SK-N-SH (cell line): ENCODE measurements around the gene ST7. TPM values are rescaled to one million over a fixed set of nuclear protein-coding genes. Genes with fewer than 3 reads are reported as not detected.

Source experiments
- CTCF ChIA-PET: fragments of 300-600, 350-600 bp; formaldehyde crosslinking; extraction: SDS; loops from one replicate; lab custom pipeline; 2021; lab: Yijun Ruan, JAX
- POLR2A ChIA-PET: fragments of 350-600 bp; sonication (Branson Sonifier 250); formaldehyde crosslinking; extraction: SDS; loops from one replicate; lab custom pipeline; 2020; ENCODE audit warnings: antibody characterized with exemption, inconsistent platforms; lab: Yijun Ruan, JAX
- DNase-seq: peaks from one replicate; pipeline ENCODE4 v3.0.0; 2012
- H2AFZ ChIP-seq: fragments of 200-600 bp; sonication (generic); 2 replicates; pipeline ENCODE4 v1.8.1; 2016; ENCODE audit warnings: antibody characterized with exemption, mild to moderate bottlenecking, low read depth
- H3F3A ChIP-seq: fragments of 200-600 bp; sonication (generic); replicated peaks from 2 replicates; pipeline ENCODE3; 2016; ENCODE audit warnings: antibody characterized with exemption, mild to moderate bottlenecking; ENCODE audit not compliant: insufficient read depth
- H3K27ac ChIP-seq, 2 experiments: fragments of 200-500 bp in 1 of 2; fragments of 200-600 bp in 1 of 2; sonication (Bioruptor generic) in 1 of 2; sonication (generic), shearing (Covaris generic) in 1 of 2; 2 replicates each; pipeline versions ENCODE4 v1.5.1 to v1.6.1; 2014 to 2016; ENCODE audit warnings: low read depth in 2 of 2, inconsistent platforms in 1 of 2, low read length in 1 of 2, mild to moderate bottlenecking in 1 of 2, mixed read lengths in 1 of 2
- H3K27me3 ChIP-seq: fragments of 200-600 bp; sonication (generic), shearing (Covaris generic); 2 replicates; pipeline ENCODE4 v1.6.1; 2016; ENCODE audit warnings: mixed run types; ENCODE audit not compliant: insufficient read depth
- H3K36me3 ChIP-seq, 2 experiments: fragments of 200-500 bp in 1 of 2; fragments of 200-600 bp in 1 of 2; sonication (Bioruptor generic) in 1 of 2; sonication (generic) in 1 of 2; replicated peaks in 1 of 2; 2 replicates each; pipeline versions ENCODE3 to v1.5.1; 2014 to 2016; ENCODE audit warnings: low read length in 1 of 2, mild to moderate bottlenecking in 1 of 2; ENCODE audit not compliant: insufficient read depth in 2 of 2, control insufficient read depth in 1 of 2
- H3K4me1 ChIP-seq, 2 experiments: fragments of 200-500 bp in 1 of 2; fragments of 200-600 bp in 1 of 2; sonication (Bioruptor generic) in 1 of 2; sonication (generic), shearing (Covaris generic) in 1 of 2; 2 replicates each; pipeline versions ENCODE4 v1.5.1 to v1.6.1; 2014 to 2016; ENCODE audit warnings: low read depth in 1 of 2, low read length in 1 of 2, mixed run types in 1 of 2; ENCODE audit not compliant: insufficient read depth in 2 of 2, control insufficient read depth in 1 of 2
- H3K4me2 ChIP-seq: fragments of 200-600 bp; sonication (generic), shearing (Covaris generic); 2 replicates; pipeline ENCODE4 v1.6.1; 2017; ENCODE audit warnings: mixed run types
- H3K4me3 ChIP-seq, 2 experiments: fragments of 200-500 bp in 1 of 2; fragments of 200-600 bp in 1 of 2; sonication (Bioruptor generic) in 1 of 2; sonication (generic), shearing (Covaris generic) in 1 of 2; 2 replicates each; pipeline versions ENCODE4 v1.5.1 to v1.8.1; 2014 to 2016; ENCODE audit warnings: low read depth in 2 of 2, inconsistent platforms in 1 of 2, low read length in 1 of 2, mild to moderate bottlenecking in 1 of 2, mixed read lengths in 1 of 2, moderate library complexity in 1 of 2
- H3K79me2 ChIP-seq: fragments of 200-600 bp; sonication (generic); 2 replicates; pipeline ENCODE4 v1.8.1; 2017; ENCODE audit warnings: mild to moderate bottlenecking; ENCODE audit not compliant: insufficient read depth
- H3K9ac ChIP-seq: fragments of 200-600 bp; sonication (generic); 2 replicates; pipeline ENCODE4 v1.6.1; 2017; ENCODE audit warnings: mixed run types
- H3K9me2 ChIP-seq: fragments of 200-600 bp; sonication (generic); 2 replicates; pipeline ENCODE4 v1.6.1; 2017; ENCODE audit warnings: mixed run types
- H3K9me3 ChIP-seq: fragments of 200-600 bp; sonication (generic); 2 replicates; pipeline ENCODE4 v1.6.1; 2017; ENCODE audit warnings: mixed run types, mild to moderate bottlenecking, moderate library complexity
- H4K20me1 ChIP-seq: fragments of 200-600 bp; sonication (generic); 2 replicates; pipeline ENCODE4 v1.6.1; 2017; ENCODE audit warnings: mild to moderate bottlenecking, mixed run types; ENCODE audit not compliant: insufficient read depth
- CTCF ChIP-seq: fragments of 200-600 bp; sonication (generic); IDR thresholded peaks from 2 replicates; pipeline ENCODE4 v1.6.1; 2017; ENCODE audit warnings: antibody characterized with exemption, mild to moderate bottlenecking, moderate library complexity
- EP300 ChIP-seq, 2 experiments: IDR thresholded peaks; 2 replicates each; pipeline versions ENCODE4 v1.4.0 to v1.6.1; 2012; ENCODE audit warnings: borderline replicate concordance in 1 of 2, low read depth in 1 of 2, low read length in 1 of 2
- EZH2phosphoT487 ChIP-seq: fragments of 200-600 bp; sonication (generic); IDR thresholded peaks from 2 replicates; pipeline ENCODE4 v1.6.1; 2017; ENCODE audit warnings: low read depth, mixed run types, mild to moderate bottlenecking, antibody characterized with exemption, moderate library complexity, borderline replicate concordance
- FOXJ3 ChIP-seq: sonication (generic); formaldehyde crosslinking; IDR thresholded peaks from 2 replicates; pipeline ENCODE4 v1.5.1; 2020; ENCODE audit warnings: mild to moderate bottlenecking, missing genetic modification reagents
- FOXM1 ChIP-seq: IDR thresholded peaks from 2 replicates; pipeline ENCODE4 v1.4.0; 2012; ENCODE audit warnings: low read depth, mild to moderate bottlenecking
- MXI1 ChIP-seq: IDR thresholded peaks from 2 replicates; pipeline ENCODE4 v1.6.1; 2012; ENCODE audit warnings: mild to moderate bottlenecking, low read depth, low read length, improper control_type of control experiment
- RAD21 ChIP-seq: IDR thresholded peaks from 2 replicates; pipeline ENCODE4 v1.6.1; 2012; ENCODE audit warnings: mild to moderate bottlenecking, low read length
- REST ChIP-seq: IDR thresholded peaks from 2 replicates; pipeline ENCODE4 v1.6.1; 2012; ENCODE audit warnings: mild to moderate bottlenecking, low read depth, low read length, moderate library complexity
- RXRA ChIP-seq: IDR thresholded peaks from 2 replicates; pipeline ENCODE4 v1.4.0; 2012; ENCODE audit warnings: low read depth, mild to moderate bottlenecking, borderline replicate concordance
- SMC3 ChIP-seq: IDR thresholded peaks from 2 replicates; pipeline ENCODE4 v1.6.1; 2012; ENCODE audit warnings: low read depth, low read length, improper control_type of control experiment
- TCF12 ChIP-seq: IDR thresholded peaks from 2 replicates; pipeline ENCODE4 v1.4.0; 2012
- USF2 ChIP-seq: fragments of 150-350 bp; IDR thresholded peaks from 2 replicates; pipeline ENCODE4 v1.6.1; 2017; ENCODE audit warnings: antibody characterized with exemption, low read length, low read depth, borderline replicate concordance
- YY1 ChIP-seq: IDR thresholded peaks from 2 replicates; pipeline ENCODE4 v1.4.0; 2012; ENCODE audit warnings: low read depth, mild to moderate bottlenecking
- WGBS: methylation state at CpG from one replicate; pipeline ENCODE4 v1.1.6; 2017; ENCODE audit warnings: low lambda C conversion rate; 5-methylcytosine and 5-hydroxymethylcytosine counted together
- polyA plus RNA-seq, 3 experiments: library from polyadenylated mRNA; depleted of rRNA; stranded (reverse); fragments of >200 nt; gene quantifications; 2 replicates each; pipeline ENCODE4 v1.2.3, GENCODE V29; 2012
- TF ChIP-seq, protein P1 (sequence below): fragments of 150-350 bp; IDR thresholded peaks from 2 replicates; pipeline ENCODE4 v1.6.1; 2016; ENCODE audit warnings: mild to moderate bottlenecking, low read depth, low read length
- TF ChIP-seq, protein P2 (sequence below): IDR thresholded peaks from 2 replicates; pipeline ENCODE4; 2012
- TF ChIP-seq, protein P3 (sequence below): IDR thresholded peaks from 2 replicates; pipeline ENCODE4 v1.4.0; 2012; ENCODE audit warnings: low read depth, borderline replicate concordance

The ST7 gene
- polyA plus RNA-seq, 1 of the 3 experiments (the other 2 are of a cell fraction): 23.5 TPM

DNA sequence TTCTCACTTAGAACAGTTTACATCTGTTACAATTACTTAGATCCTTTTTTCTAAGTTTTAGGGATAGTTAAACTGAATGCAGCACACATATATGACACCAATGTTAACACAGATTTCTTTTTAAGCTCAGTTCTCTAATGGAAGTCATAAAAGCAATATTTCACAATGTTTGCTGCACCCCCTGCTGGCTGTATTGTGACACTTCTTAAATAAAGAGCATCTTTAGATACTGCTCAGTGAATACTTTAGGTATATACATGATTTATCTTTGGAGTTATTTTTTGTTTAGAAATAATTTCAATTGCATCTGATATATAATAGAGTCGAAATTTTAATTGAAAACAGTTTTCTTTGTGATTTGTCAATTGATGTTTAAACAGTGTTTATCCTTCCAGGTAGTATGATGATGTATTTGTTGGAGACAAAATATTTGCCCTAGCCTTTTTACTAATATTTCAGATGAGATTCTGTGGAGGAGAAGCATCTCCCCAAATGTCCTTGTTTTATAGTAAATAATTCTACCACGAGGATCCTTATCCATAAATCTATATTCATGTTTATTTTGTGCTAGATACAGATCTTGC is 174.4 kb downstream of the ST7 start:
- Histone ChIP-seq H3K79me2 (peaks cover 4% of the 10 kb centered on the region), H3F3A (peaks cover 36% of the 10 kb centered on the region), H3K27me3 (no peaks in the 10 kb centered on the region), H3K9me3 (no peaks in the 10 kb centered on the region), H3K4me3 (no peak overlapping the region), H3K4me1 (peaks cover 23 to 46% of the 10 kb centered on the region in 2 experiments), H3K9me2 (no peaks in the 10 kb centered on the region), H2AFZ (no peak overlapping the region), H3K4me2 (no peak overlapping the region), H4K20me1 (no peaks in the 10 kb centered on the region), H3K36me3 (peaks cover 0 to 15% of the 10 kb centered on the region in 2 experiments), H3K9ac (no peak overlapping the region), H3K27ac (peak overlapping the region in 1 of 2 experiments; percentile 94; a peak in 1 of 4 replicates)
- WGBS: 2% methylated on average over 2 of the region's 2 CpGs
- no peak for DNase-seq
- POLR2A ChIA-PET: no interaction called here
- no peak for TF ChIP-seq FOXJ3
- peak; percentile 84 for TF ChIP-seq RAD21
- TF ChIP-seq RXRA: no peak
- TF ChIP-seq EP300 (IDR thresholded peaks at IDR 0.05; ENCODE audit: borderline replicate concordance in 1 of 2, low read depth in 1 of 2, low read length in 1 of 2): no peak
- peak; percentile 98 for TF ChIP-seq CTCF
- peak; percentile 72 for TF ChIP-seq SMC3
- TF ChIP-seq YY1: no peak
- no peak for TF ChIP-seq USF2
- no peak for TF ChIP-seq EZH2phosphoT487
- CTCF ChIA-PET: interaction anchor here (0.6 to 14.9 kb wide), 66 partner anchors 9 to 537 kb away, joined by 3 to 668 read pairs (median 4); no protein-coding TSS in a partner anchor

DNA sequence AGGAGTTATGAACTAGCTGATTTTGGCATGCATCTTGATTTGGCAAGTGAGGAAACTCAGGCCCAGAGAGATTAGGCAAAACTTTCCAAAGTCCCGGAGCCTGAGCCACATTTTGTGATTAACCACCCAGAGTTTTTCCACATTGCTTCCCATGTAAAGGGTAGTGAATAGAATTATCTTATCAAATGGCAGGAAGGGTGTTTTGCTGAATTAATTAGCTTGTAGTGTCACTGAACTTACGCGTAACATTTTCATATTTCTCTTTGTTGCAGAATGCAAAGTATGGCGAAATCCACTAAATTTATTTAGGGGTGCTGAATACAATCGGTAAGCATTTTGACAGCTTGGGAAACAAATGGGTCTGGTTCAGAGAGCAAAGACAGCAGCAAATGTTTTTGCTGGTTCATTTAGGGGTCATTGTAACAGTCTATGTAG is 176.2 kb downstream of the ST7 start:
- 96% methylated on average over 5 of the region's 5 CpGs for whole genome bisulfite sequencing
- H3K36me3 ChIP-seq: peaks cover 0 to 26% of the 10 kb centered on the region in 2 experiments
- no peaks in the 10 kb centered on the region for H3K27me3 ChIP-seq
- H3K9me3 ChIP-seq: no peaks in the 10 kb centered on the region
- POLR2A ChIA-PET: no interaction called here
- DNase-seq: no peak
- H3K9me2 ChIP-seq: no peaks in the 10 kb centered on the region
- peaks cover 15 to 42% of the 10 kb centered on the region in 2 experiments for H3K4me1 ChIP-seq
- H4K20me1 ChIP-seq: no peaks in the 10 kb centered on the region
- H3F3A ChIP-seq: peaks cover 38% of the 10 kb centered on the region
- no peak overlapping the region for H3K9ac ChIP-seq
- H2AFZ ChIP-seq: no peak overlapping the region
- H3K27ac ChIP-seq: peak overlapping the region in 1 of 2 experiments; percentile 0; a peak in 1 of 4 replicates
- H3K79me2 ChIP-seq: peaks cover 4% of the 10 kb centered on the region
- CTCF ChIA-PET: interaction anchor here (0.5 to 2.6 kb wide), 9 partner anchors 8 to 199 kb away, joined by 3 to 17 read pairs (median 5); no protein-coding TSS in a partner anchor
- no peak overlapping the region for H3K4me3 ChIP-seq
- H3K4me2 ChIP-seq: no peak overlapping the region
- no peak for TF ChIP-seq FOXJ3
- TF ChIP-seq TCF12: no peak
- TF ChIP-seq, protein P1, sequence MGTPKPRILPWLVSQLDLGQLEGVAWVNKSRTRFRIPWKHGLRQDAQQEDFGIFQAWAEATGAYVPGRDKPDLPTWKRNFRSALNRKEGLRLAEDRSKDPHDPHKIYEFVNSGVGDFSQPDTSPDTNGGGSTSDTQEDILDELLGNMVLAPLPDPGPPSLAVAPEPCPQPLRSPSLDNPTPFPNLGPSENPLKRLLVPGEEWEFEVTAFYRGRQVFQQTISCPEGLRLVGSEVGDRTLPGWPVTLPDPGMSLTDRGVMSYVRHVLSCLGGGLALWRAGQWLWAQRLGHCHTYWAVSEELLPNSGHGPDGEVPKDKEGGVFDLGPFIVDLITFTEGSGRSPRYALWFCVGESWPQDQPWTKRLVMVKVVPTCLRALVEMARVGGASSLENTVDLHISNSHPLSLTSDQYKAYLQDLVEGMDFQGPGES: no peak
- TF ChIP-seq, protein P2, sequence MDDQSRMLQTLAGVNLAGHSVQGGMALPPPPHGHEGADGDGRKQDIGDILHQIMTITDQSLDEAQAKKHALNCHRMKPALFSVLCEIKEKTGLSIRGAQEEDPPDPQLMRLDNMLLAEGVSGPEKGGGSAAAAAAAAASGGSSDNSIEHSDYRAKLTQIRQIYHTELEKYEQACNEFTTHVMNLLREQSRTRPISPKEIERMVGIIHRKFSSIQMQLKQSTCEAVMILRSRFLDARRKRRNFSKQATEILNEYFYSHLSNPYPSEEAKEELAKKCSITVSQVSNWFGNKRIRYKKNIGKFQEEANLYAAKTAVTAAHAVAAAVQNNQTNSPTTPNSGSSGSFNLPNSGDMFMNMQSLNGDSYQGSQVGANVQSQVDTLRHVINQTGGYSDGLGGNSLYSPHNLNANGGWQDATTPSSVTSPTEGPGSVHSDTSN: no peak
- TF ChIP-seq, protein P3, sequence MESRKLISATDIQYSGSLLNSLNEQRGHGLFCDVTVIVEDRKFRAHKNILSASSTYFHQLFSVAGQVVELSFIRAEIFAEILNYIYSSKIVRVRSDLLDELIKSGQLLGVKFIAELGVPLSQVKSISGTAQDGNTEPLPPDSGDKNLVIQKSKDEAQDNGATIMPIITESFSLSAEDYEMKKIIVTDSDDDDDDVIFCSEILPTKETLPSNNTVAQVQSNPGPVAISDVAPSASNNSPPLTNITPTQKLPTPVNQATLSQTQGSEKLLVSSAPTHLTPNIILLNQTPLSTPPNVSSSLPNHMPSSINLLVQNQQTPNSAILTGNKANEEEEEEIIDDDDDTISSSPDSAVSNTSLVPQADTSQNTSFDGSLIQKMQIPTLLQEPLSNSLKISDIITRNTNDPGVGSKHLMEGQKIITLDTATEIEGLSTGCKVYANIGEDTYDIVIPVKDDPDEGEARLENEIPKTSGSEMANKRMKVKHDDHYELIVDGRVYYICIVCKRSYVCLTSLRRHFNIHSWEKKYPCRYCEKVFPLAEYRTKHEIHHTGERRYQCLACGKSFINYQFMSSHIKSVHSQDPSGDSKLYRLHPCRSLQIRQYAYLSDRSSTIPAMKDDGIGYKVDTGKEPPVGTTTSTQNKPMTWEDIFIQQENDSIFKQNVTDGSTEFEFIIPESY: no peak
- no peak for TF ChIP-seq MXI1
- no peak for TF ChIP-seq FOXM1
- TF ChIP-seq REST: no peak
